GM18868 (cell line): ENCODE results near the gene CELA3A.
"Not testable (repeated sequence)": the region's sequence is repeated elsewhere in the genome, so short reads cannot be mapped to it uniquely, and the experiment has no call there.

ENCODE experiments used
- ATAC-seq: cut with Tn5 transposase; IDR thresholded peaks from one replicate; pipeline ENCODE4 v1.9.1; 2021; ENCODE audit warnings: mild to moderate bottlenecking, moderate library complexity; ENCODE audit not compliant: unreplicated experiment

CELA3A gene, protein sequence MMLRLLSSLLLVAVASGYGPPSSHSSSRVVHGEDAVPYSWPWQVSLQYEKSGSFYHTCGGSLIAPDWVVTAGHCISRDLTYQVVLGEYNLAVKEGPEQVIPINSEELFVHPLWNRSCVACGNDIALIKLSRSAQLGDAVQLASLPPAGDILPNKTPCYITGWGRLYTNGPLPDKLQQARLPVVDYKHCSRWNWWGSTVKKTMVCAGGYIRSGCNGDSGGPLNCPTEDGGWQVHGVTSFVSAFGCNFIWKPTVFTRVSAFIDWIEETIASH

DNA sequence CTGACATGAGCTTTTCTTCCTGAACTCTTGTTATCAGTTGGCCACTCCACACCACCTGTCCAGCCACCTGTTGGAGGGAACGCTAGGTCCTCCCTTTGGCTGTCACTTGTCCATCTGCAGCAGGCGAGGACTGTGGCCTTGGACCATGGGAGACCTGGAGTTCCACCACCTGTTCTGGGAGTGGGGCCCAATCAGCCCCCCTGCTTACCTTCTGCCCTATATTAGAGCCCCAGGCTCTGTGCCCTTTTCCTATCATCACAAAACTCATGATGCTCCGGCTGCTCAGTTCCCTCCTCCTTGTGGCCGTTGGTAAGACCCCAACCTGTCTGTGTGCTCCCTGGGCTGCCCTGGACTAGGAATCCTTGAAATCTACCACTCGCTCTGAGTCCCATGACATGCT, at the start of gene CELA3A:
CELA3A (plus strand) TSS at position 249 of the 400 bp plus-strand sequence; CDS start at position 267, 18 bp downstream.
- ATAC-seq, result no peak

DNA sequence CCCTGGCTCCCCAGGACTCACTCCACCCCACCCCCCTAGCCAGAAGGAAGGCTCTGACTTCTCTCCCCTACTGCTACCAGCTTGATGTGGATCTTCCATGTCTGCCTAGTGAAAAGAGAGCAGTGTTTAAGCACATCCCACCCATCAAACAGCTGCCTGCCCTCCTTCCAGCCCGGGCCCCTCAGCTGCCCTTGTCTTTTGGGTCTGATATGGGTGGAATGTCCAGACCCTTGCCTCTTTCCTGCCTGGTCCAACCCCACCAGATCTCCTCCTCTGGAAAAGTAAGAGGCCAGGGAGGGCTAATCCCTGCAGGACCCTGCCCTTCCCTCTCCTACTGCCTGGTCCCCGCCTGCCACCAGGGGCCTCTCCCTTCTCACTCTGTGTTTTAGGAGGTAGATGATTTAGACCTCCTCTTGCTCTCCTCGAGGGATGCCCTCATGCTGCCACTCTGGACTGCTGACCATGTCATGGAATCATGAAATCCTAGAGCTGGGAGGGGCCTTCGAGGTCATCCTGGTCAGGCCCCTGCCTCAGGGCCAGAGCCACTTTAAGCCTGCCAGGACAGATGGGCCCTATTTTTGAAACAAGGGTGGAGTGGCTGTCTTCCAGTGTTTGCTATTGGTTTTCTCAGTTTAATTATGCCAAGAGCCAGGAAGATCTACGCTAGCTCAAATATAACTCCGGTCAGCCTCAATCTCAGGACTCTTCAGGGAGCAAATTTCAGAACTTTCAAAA, 48.5 kb upstream of the CELA3A start:
- no peak for ATAC-seq

DNA sequence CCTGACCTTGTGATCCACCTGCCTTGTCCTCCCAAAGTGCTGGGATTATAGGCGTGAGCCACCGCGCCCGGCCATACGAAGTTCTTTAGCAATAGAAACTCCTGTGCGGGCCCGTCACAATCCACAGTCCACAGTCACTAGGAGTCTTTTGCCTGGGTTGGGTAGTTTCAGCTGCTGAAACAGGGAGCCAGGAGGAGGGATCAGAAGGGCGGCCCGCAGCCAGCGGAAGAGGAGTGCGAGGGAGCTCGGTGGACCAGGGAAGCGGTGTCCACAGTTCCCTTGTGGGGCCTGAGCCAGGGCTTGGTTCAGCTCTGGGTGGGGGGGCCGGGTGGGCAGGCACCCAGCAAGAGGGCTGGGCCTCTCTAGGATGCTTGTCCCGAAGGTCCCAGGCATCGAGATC, 46.4 kb upstream of the CELA3A start:
- no peak for ATAC-seq

DNA sequence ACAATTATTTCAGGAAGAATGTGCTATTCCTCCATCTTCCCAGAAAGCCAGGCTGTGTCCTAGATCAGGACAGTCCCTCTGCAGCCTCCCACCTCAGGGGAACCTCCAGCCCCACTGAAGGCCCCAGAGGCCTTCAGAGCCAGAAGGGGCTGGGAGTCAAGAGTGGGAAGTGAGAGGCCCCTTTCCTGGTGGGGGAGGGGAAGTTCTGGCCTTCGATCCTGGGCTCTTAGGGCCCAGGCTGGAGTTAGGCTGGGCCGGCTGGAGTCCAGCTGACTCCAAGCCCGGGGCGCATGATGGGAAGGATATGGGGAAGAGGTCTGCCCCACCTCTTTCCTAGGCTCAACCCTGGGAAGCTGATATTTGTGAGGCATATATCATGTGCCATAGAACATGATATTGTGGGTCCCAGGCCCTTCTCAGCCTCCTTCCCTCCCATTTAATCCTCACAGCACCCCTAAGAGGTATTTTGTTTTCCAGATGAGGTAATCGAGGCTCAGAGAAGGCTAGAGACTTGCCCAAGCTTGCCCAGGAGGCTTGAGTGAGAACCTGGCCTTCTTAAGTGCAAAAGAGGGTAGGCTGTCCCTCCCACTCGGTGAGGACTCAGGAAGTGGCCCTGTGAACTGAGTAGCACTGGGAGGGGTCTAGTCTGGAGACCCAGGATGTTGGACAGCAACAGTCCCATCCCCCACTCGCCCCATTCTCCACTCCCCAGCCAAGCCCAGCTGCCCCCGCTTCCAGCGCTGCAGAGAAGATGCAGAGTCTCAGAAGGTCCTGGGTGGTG, 45.8 kb upstream of the CELA3A start:
- no peak for ATAC-seq

DNA sequence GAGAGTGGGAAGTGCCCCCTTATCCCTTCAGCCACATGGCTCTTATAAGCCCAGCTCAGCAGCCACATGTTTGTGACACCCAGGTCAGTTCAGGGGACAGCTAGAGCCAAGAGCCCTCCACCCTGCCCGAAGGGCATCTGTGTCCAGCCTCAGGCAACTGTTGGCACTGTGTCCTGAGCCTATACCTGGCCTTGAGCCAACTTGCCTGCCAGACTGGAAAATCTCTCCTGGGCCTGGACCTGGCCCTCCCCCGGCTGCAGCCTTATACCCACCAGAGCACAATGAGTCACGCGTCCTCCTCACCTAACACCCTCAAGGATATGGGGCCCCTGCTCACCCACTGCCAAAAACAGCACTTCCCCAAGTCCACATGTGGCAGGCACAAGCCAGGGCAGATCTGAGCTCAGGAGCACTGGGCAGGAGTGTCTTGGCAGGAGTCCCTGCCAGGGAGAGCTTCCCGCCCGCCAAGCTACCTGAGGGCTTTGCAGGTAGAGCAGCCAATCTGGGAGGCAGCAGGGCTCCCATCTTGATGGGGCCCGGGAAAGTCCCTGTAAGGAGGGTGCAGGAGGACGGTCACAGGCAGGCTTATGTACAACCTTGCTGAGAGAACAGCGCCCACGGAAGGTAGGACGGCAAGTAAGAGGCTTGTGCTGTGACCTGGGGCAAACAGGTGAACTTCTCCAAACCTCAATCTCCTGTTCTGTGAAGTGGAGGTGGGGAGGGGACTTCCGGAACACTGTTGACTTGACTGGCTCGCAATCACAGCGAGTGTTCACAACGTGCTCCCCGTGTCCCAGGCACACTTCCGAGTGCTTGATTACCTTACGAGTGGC, 44.5 kb upstream of the CELA3A start:
- no peak for ATAC-seq

DNA sequence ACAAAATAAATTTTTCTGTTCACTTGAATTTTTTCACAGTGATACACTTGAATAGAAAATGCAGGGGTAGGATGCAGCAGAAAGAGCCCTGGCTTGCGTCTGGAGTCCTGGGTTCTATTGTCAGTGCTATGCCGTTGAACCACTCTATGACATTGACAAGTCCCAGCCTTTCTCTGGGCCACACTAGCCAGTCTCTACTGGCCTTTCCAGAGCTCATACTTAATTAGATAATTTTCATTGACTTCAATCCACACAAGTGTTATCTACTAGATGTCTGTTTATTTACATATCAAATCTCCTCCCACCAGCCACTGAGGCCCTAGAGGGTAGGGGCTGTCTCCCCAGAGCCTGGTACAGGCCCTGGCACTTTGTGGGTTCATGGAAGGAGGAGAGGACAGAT, 40.1 kb upstream of the CELA3A start:
- no peak for ATAC-seq

DNA sequence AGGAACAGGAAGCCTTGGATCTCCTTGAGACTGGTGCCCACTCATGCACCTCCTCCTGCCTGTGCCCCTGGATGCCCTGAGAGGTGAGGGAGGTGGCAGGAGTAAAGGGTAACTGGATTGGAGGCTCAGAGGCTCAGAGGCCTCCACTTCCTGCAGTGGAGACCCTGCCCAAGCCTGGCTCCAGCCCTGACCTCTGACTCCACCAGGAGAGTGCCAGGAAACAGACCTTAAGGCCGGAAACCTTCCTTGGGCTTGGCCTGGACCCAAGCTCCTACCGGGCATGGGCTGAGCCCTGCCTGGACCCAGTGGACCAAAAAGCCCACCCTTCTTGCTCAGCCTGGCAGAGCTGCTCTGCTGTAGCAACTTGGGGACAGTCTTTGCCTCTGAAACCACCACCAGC, 39.7 kb upstream of the CELA3A start:
- no peak for ATAC-seq

DNA sequence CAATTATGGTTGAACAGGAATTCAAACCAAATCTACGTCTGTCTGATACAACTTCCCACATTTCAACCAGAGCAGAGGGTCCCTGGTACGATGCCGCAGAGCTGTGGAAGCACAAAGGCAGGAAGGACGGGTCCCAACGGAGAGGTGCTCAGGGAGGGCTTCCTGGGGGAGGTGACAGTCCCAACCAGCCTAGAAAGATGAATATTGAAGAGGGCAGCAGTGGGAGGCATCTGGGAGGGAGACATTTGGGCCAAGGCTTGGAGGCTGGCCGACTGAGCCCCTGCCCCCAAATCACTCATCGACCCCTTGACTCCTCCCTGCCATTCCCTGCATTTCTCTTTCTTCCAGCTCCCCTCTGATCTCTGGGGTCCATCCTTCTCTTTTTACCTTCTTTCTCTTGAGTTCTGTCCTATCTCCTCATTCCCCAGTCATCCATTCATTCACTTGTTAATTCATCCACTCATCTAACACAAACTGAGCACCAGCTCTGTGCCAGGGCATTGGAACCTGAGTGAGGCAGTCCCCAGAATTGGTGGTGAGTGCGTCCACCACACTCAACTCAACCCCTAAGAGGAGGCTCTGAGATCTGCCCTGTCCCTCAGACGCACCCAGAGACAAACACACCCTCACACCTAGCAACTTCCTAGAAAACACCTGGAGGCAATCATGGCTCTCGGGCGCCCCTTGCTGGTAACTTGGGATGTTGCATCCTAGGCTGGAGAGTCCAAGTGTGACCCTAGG, 37.8 kb upstream of the CELA3A start:
- ATAC-seq, result peak; percentile 52

DNA sequence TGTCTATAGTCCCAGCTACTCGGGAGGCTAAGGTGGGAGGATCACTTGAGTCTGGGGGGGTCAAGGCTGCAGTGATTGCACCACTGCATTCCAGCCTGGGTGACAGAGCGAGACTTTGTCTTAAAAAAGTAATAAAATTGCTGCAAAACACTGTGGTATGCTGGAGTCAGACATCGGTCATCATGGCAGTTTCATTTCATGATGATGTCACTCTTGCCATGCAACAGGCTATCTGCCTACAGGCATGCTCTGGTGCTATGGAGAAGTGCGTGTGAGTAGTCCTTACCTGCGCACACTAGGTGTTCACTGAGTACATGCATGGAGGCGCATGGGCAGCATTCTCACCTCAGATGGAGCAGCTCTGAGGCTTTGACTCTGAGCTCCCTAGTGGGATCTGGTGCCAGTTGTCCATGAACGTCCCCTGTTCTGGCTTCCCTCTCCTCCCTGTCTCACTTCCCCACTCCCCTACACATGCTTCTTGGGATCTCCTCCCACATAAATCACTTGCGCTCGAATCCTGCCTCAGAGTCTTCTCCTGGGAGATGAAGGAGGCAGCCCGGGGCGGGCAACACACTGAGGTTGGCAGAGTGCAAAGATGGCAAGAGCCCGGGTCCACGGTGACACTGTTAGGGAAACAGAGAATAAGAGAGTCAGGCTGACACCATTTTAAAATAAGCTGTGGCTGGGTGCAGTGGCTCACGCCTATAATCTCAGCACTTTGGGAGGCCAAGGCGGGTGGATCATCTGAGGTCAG, 35.0 kb upstream of the CELA3A start:
- no peak for ATAC-seq

DNA sequence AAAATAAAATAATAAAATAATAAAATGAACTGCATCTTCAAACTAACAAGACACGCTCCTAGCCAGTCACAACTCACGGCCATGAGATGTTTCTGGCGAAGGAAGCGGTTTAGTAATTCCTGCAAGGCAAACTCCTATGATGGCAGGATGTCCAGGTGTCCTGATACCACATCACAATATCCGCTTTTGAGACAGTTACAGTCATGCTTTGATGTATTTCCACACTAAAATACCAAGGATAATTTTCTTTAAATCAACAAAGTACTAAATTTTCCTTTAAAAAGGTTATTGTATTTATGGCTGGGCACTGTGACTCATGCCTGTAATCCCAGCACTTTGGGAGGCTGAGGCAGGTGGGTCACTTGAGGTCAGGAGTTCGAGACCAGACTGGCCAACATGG, 34.2 kb upstream of the CELA3A start:
- ATAC-seq, result not testable (repeated sequence)

DNA sequence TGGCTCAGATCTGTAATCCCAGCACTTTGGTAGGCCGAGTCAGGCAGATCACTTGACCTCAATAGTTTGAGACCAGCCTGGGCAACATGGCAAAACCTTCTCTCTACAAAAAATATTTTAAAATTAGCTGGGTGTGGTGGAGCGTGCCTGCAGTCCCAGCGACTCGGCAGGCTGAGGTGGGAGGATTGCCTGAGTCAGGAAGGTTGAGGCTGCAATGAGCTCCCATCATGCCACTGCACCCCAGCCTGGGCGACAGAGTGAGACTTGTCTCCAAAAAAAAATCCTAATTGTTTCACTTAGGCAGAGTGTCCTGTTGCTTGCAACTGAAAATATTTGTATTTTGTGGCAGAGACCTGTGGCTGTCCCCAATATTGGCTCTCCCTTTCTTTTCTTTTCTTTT, 32.4 kb upstream of the CELA3A start:
- not testable (repeated sequence) for ATAC-seq

DNA sequence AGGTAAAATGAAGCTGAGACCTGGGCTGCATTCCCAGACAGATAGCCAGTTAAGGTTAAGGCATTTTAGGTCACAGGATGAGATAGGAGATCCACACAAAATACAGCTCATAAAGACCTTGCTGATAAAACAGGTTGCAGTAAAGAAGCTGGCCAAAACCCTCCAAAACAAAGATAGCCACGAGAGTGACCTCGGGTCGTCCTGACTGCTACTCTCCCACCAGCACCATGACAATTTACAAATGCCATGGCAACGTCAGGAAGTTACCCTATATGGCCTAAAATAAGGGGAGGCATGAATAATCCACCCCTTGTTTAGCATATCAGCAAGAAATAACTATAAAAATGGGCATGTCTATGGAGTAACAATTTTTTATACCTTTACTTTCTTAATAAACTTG, 30.9 kb upstream of the CELA3A start:
- ATAC-seq, result not testable (repeated sequence)

DNA sequence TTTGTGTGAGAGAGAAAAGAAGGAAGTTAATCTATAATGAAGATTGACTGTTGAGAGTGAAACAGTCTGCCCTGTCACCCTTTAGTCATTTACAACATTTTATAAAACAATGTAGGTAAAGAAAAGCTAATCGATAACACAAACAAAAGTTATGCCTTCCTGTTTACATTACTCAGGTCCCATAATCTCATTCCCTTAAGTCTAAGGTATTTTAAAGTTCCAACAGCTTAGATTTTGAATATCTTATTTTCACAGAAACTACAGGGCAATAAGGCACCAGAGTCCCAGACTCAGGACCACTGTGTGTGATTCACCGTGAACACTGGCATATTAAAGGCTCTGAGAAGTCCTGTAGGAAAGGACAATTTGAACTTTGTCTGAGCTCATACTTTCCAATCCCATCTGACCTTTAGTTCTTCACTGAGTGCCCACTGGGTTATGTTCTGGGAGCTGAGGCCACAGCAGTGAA, 28.4 kb upstream of the CELA3A start:
- not testable (repeated sequence) for ATAC-seq

DNA sequence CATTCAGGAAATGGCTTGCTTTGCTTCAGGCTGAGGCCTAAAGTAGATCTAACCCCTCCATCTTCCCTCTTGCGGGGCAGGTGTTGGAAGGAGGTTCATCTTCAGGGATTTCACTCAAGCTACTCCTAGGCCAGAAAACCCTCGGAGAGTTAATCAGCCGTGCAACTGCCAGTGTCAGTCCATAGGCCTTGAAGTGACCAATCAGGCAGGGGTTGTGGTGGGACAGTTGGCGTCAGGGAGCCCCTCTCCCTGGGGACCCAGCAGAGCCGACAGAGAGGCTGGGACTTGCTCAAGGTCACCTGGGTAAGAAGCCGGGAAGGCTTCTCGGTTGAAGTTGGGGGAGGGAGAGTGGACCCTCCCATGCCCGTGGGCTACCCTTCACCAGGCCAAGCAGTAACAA, 27.5 kb upstream of the CELA3A start:
- not testable (repeated sequence) for ATAC-seq

DNA sequence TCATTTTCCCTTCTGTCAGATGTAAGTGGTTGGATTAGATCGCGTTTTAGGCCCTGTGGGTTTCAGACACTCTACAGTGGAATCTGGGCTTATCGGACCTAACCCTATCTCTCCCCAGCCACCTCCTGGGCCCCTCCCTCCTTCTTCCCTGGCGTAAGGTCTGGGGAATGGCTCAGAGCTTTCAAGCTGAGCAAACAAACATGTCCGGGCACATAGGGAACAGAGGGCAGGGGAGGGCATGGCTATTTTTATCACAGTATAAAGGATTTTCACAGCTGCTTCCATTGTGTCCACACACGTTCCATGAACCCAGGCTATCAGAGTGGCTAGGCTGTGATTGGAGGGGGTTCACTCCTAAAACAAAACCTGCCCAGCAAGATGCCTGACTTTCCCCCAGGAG, 26.8 kb upstream of the CELA3A start:
- not testable (repeated sequence) for ATAC-seq

DNA sequence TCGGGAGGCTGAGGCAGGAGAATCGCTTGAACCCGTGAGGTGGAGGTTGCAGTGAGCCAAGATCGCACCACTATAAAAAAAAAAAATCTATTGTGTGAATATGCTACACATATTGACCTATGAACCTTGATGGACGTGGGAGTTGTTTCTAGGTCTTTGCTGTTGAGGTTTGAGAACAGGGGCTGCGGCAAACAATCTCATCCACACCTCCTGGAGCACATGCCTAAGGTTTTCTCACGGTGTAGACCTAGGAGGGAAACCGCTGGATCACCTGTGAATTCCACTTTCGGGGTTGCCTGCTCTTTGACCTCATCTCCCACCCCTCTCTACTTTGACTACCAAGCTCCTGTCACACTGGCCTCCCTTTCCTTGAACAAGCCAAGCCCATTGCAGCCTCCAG, 26.2 kb upstream of the CELA3A start:
- not testable (repeated sequence) for ATAC-seq

DNA sequence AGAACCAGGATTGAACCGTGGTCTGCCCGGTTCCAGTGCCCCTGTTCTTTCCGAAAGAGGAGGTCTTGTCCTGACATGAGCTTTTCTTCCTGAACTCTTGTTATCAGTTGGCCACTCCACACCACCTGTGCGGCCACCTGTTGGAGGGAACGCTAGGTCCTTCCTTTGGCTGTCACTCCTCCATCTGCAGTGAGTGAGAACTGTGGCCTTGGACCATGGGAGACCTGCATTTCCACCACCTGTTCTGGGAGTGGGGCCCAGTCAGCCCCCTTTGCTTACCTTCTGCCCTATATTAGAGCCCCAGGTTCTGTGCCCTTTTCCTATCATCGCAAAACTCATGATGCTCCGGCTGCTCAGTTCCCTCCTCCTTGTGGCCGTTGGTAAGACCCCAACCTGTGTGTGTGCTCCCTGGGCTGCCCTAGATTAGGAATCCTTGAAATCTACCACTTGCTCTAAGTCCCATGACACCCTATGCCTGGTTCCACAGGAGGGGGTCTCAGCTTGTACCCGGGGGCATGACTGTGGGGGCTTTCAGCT, 24.7 kb upstream of the CELA3A start, which contains the start of gene CELA3B:
CELA3B (plus strand) TSS at position 320 of the 537 bp plus-strand sequence; CDS start at position 338, 18 bp downstream.
- not testable (repeated sequence) for ATAC-seq

DNA sequence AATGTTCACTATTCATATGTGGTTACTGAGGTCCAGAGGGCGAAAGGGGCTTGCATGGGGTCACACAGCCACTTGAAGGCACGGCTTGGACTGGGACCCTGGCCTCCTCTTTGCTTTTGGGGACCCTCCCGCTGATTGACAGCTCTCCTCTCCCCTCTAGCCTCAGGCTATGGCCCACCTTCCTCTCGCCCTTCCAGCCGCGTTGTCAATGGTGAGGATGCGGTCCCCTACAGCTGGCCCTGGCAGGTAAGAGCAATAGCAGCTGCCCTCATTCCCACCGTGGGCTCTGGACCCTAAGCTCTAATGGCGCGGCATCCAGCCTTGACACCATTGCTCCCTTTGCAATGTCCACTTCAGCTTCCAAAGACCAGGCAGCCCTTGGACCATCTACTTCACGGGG, 23.2 kb upstream of the CELA3A start:
- ATAC-seq, result not testable (repeated sequence)
